HG03571 (cell line): ENCODE results near the gene FN1.

ENCODE experiments used
- ATAC-seq: cut with Tn5 transposase; IDR thresholded peaks from one replicate; pipeline ENCODE4 v1.9.1; 2021; ENCODE audit not compliant: unreplicated experiment

FN1 gene

DNA sequence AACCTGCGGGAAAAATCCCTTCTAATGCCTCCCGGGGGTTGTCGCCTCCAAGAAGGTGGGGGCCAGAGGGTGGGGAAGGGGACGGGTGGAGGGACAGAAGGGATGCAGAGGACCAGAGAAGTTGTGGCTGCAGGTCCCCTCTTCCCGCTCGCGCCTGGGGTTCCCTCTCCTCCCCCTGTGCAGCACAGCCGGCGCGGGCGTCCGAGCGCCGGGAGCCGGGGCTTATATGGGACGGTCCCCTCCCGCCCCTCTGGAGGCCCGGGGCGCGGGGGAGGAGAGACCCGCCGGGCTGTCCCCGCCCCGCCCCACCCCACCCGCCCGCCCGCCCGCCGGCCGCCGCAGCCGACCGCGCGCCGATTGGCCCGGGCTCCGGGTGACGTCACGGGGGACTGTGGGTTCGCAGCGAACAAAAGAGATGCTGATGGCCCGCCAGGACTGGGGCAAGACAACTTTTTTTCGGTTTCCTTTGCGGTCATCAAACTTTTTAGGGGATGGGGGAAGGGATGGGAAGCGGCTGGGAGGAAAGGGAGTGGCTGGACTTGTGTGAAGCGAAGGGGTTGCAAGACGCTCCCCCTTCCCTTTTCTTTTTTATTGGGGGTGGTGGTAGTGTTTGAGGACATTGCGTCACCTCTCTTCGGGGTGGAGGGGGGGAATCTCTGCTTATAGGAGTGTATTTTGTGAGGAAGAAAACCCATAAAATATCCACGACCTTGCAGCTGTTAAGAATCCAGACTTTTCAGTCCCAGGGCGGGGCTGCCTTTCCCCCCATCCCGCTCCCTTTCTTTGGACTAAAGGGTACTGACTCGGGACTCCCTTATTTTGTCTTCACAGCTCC lies at the start of gene FN1:
FN1 (minus strand) TSS at position 199 of the 835 bp plus-strand sequence. CDS start 266 bp downstream, outside the sequence.
- peak; percentile 77 for ATAC-seq

DNA sequence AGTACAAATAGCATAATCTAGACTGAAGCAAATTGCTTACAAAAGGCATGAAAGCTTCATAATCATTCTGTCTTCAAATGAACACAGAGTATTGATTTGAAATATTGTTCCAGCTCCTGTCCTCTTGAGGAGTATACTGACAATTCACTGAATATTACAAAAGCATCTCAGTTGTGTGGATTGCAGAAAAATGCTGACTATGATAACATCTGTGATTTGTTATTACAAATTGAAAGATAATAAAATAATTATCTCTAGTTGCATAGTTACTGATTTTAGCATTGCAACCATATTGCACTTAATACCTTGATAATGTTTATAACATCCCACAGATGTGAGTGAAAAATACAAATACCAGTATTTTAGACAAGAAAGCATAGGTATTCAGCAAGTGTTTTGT lies 49.2 kb upstream of the FN1 start:
- ATAC-seq, result no peak

DNA sequence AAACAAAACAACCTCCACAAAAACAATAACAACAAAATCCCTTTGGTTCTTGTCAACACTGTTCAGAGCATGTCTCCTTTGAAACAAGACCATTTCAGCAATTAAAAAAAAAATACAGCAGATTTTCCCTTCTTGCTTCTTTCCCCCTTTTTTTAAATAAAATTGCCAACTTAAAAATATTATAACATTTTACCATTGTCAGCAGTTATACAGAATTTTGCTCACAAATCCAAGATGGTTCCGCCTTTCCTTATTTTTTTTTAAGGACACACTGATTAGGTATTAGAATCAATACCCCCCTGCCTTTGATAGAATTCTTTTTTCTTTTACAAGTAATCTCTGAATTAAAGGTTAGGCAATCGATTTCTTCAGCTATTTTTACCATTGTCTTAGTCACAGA lies 48.7 kb upstream of the FN1 start:
- no peak for ATAC-seq

DNA sequence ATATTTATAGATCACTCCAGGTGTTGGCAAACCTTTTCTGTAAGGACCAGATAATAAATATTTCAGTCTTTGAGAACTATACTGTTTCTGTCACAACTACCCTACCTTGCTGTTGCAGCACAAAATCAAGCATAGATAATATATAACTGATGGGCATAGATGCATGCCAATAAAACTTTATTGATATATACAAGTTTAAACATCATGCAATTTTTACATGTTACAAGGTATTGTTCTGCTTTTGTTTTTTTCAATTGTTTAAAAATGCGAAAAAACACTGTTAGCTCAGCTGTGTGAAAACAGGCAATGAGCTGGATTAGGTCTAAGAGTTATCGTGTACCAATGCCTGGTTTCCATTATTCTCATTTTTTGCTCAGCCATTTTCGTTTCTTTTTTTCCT lies 47.6 kb upstream of the FN1 start:
- ATAC-seq, result no peak

DNA sequence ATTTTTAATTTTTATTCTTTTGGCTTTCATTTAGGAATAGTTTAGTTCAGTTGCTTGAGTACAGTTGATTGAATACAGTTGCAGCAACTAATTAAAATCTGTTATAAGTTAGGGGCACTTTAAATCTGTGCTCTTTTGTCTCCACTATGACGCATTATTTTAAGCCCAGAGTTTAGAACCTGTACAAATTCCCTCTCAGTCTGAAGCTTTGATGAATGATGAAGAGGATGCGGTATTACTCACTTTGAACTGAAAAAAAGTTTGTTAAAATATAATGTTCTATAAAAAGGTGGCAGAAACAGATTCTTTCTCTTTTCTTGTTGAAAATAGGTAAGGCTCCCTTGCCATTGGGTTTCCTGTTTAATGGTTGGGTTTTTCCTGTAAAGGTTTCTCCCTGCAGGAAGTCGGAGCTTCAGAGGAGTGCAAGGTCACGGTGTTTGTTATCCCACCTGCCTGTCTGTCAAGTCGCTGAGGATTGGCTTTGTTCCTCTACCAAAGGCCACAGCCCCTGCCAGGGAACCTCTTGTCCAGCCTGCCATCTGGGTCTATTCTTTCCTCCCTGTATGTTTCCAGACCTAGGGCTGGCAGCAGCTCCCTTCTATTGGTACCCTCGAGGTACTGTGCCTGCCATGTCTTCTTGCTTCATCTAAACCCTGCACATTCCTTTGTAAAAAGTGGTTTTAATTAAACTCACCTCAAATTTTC lies 43.8 kb upstream of the FN1 start:
- no peak for ATAC-seq

DNA sequence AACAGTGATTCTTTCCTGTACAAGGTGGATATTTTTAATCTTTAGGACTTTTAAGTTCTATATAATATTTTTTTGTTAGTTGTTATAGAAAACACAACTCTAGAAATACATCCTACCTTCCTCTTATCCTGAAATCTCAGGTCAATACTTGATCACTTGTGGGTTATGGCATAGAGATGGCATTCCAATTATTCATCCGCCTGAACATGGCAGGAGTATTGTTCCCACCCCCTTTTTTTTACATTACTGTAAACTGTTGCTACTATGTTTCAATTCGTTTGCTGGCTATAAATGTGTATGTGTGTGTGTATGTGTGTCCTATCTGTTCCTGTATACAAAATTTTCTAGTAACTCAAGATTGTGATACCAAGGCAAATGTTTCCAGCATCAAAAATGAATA lies 43.3 kb upstream of the FN1 start:
- ATAC-seq, result no peak

DNA sequence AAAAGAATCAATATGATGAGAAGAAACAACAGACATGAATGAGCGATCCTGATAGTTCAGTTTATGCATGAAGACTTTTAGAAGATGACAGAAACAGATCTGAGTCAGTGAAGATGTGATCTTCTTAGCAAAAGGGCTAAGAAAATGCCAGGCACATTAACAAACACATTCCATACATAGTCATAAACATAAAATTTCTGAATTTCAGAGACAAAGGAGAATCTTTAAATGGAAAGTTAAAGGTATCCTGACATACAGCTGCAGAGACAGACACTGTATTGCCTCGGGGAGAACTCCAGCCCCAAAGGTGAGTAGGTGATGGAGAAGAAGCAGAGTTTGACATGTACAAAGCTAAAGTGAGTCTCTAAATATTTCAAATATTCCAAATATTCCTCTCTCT lies 40.6 kb upstream of the FN1 start:
- ATAC-seq, result no peak

DNA sequence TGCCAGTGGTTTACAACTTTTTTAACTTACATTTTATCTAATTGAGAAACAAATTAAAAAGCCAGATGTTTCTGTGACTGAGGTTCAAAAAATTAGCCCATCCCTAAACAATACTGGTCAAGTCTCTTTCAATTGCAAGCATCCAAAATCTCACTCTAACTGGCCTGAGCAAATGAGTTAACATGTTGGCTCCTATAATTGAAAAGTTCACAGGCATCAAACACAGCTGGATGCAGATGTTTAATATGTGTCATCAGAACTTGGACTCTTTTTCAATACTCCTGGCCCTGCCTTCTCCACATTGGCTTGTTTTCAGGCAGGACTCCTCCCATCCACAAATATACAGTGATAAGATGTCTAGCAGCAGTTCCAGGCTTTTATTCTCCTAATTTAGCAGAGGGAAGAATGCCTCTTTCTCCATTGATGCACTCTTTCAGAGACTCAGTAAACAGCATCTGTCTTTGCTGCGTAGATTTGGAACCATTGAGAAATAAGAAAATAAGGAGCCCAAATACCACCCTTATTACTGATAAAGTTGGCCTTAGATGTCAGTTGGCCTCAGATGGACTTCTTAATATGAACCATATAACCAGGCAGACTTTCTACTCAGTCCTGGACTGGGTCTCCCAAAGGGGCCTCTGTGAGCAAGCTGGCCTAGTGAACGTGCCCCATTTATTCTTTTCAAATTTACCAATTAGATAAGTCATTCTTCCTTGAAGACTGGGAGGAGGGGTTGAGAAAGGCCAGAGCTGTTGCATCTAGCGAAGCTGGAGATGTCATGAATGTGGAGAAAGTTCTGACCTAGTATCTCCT lies 30.4 kb upstream of the FN1 start:
- ATAC-seq, result no peak

DNA sequence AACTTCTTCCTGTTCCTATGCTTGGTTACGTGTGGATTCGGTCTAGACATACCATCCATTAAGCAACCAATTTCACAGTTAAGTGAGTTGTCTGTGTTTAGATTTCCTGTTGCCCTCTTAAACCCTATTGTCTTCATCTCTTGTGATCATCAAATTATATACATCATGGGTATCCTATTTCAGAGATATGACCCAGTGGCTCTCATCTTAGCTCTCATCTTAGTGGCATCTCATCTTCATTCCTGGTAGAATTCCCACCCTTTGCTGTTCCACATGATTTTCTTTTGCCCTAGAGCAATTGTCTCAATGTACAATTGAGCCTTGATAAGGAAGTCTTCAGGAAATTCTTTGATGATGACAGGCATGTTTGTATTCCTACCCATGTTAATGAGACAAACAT lies 29.4 kb upstream of the FN1 start:
- ATAC-seq, result no peak

DNA sequence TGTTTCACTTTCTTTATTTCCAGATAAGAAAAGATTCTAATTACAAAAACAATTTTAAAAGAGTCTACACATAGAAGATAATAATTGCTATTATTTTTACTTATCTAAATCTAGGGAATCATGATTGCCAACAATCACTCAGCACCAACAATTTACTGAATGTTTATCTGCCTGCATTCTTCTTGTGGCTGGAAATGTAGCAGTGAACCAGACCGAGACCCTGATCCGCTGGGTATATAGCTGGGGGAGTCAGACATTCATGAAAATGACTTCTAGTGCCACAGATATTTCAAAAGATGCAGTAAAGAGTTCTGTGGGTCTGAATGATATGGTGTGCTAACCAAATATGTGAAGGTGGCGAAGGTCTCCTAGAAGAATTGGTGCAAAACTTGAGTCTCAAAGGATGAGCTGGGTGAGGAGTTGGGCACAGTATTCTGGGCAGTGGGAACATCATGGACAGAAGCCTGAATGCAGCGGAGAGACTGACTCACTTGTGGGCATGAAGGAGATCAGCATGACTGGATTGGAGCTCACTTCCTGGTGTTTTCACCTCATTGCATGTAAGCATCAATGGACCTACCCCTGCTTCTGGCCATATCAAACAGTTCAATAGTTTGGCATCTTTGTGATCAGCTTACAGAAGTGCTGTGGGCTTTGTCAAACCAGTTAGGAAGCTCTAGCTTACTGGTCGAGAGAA lies 26.1 kb upstream of the FN1 start:
- no peak for ATAC-seq

DNA sequence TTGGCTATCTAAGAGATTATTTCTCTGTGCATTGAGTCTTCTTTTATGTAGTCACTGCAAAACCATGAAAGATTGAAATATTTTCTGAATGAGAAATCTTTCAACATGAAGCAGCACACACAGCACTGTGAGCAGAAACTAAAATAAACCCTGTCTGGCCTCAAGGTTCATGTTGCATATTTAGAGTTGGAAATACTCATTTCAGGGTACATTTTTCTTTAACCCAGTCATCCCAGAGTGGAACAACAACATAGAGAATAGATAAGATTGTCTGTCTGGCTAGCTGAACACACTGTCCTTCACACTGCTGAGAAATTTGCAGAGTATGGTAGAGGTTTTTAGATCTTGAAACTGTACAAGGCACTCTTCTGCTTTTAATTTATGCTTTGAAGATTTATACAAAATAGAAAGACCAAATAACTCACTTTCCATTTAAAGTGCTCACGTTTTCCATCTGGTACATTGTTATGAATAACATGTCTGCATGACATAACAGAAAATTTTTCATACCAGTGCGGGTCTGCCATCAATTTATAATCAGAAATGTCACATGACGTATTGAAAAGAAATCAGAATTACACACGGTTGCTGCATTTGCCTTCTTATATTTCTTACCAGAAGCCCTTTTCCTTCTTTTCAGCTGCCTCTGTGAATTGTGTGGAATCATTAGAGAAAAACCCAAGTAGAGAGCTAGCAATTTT lies 25.0 kb upstream of the FN1 start:
- no peak for ATAC-seq

DNA sequence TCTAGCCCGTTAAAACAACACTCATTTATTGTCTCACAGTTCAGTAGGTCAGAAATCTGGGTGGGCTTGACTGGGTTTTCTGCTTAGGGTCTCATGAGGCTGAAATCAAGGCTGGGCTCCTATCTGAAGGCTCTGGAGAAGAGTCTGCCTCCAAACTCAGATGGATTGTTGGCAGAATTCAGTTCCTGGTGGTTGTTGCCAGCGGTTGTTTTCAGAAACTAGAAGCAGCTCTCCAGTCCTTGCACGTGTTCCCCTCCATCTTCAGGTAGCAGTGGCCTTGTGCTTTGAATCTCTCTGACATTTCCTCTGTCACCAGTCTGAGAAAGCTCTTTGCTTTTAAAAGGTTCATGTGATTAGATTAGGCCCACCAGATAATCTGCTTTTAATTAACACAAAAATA lies 20.1 kb upstream of the FN1 start:
- no peak for ATAC-seq

DNA sequence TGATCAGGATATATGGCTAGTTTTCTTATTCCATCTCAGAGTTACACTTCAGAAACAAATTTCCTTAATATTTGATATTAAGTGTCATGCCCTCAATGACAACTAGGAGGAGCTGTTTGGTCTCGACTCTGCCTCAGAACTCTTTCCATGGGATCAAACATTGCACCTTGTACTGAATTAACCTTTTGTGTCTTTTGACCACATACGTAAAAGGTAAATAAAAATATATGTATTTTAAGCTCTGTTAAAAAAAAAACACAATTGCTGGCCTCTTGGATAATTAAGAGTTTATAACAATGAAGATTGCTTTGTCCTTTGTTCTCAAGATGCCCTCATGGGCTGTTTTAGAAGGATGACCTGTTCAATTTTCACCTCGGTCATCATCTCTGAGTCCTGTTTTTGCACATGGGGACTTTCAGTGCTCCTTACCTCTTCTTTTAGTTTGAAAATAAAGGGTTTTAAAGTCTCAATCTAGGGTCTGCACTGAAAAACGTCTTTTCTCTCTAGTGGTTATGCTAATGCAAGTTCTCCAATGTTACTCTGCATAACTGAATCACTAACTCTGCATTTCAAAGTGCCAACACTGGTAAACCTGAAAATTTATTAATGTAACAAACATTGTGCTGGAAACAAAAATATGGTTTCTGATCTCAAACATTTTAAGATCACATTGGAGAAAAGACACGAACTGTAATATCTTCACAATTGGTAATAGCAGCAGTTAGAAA lies 18.8 kb upstream of the FN1 start:
- peak; percentile 57 for ATAC-seq

DNA sequence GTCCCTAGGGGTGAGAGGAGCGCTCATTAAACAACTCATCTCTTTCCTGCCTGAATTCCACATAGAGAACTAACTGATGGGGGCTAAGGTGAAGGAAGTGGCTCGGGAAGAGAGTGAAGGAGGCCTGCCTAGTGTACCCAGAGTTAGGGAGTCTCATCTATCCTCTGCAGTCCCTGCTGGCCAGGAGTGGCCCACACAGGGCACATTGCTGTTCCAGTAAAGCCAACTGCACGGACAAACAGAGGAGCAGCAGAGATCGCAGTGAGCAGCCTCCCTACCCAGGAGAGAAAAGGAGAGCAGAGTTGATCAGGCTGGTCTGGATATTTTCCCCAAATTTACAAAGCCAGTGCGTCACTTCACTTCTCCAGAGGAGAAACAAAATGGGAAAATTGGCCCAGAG lies 16.9 kb upstream of the FN1 start:
- no peak for ATAC-seq

DNA sequence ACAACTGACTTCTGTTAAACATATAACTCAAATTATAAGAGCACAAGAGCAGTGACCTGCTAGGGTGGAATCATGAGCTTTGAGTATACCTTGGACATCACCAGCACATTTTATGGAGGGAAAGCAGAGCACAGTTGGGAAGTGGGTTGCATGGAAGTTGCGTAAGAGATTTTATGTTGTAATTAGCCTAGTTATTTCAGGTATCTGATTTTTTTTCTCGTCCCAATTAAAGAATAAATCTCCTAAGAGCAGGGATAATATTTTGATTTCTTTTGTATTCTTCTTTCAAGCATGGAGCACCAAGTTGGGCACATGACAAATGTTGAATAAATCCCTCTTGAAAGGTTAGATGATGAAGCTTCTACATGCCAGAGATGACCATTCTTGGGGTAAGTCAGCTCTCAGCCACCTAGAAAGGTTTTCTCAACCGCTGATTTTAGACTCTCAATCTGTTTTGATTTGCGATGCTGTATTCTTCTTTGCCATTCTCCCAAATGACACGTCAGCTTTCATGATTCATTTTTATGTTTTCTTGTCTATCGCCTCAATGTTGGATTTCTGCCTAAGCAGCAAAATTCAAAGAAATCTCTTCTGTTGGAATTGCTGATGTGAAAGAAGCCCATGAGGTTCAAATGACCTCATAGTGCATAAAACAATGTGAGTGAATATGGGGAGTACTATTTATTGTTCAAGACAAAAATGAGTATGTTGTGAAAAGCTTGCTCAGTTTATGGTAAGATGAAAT lies 15.3 kb upstream of the FN1 start:
- no peak for ATAC-seq

DNA sequence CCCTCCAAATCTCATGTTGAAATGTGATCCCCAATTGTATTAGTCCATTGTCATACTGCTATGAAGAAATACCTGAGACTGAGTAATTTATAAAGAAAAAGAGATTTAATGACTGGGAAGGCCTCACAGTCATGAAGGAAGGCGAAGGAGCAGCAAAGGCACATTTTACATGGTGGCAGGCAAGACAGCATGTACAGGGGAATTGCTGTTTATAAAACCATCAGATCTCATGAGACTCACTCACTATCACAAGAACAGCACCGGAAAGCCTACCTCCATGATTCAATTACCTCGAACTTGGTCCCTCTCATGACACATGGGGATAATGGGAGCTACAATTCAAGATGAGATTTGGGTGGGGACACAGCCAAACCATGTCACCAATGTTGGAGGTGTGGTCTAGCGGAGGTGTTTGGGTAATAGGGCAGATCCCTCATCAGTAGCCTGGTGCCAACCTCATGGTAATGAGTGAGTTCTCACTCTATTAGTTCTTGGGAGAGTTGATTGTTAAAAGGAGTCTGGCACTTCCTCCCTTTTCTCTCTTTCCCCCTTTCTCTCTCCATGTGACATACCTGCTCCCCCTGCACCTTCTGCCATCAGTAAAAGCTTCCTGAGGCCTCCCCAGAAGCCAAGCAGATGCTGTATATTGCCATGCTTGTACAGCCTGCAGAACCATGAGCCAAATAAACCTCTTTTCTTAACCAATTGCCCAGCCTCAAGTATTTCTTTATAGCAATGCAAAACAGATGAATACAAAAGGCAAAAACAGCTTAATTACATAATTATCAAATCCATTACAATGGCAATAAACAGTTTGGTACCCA lies 14.5 kb upstream of the FN1 start:
- ATAC-seq, result no peak

DNA sequence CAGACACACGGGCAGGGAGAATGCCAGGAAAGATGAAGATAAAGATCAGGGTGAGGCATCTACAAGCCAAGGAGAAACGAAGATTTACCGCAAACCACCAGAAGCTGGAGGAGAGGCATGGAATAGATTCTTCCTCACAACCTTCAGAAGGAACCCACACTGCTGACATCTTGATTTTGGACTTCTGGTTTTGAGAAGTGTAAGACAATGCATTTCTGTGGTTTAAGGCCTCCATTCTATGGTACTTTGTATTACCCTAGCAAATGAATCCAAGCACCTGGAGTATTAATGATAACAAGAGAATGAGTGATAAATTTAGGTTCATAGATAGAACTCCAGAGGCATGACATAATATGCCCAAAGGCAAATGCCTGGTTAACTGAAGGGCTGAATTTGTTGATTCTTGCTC lies 11.8 kb upstream of the FN1 start:
- no peak for ATAC-seq

DNA sequence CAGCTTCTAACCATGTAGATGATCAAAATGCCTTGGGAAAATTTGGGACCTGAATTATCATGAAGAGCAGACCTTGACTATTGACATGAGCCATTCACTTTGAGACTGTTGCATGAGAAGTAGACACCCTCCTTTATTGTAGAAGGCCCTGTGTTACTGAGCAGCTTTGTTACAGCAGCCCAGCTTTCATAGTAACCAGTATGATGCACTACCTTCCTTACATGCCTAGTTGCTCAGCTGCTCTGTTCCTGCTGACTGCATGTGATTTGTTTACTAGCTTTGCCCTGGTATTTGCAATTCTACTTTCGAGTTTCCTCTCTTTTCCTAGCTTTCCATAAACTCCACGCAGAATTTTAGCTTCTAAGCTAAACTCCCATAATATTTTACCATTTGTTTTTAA lies 11.2 kb upstream of the FN1 start:
- ATAC-seq, result no peak
